H1 (cell line): ENCODE data around the gene SLAIN2.

Experiments
- CTCF ChIP-seq, 3 experiments: IDR thresholded peaks; 1 replicate in 2 of 3; 2 replicates in 1 of 3; pipeline versions ENCODE4 v1.5.1 to v1.6.1; 2011; ENCODE audit warnings: low read length in 3 of 3, mild to moderate bottlenecking in 3 of 3, inconsistent platforms in 2 of 3, low read depth in 1 of 3, moderate library complexity in 1 of 3; ENCODE audit not compliant: insufficient read depth in 1 of 3; ENCODE audit errors: control extremely low read depth in 1 of 3
- EP300 ChIP-seq, 2 experiments: IDR thresholded peaks; 1 replicate in 1 of 2; 2 replicates in 1 of 2; pipeline ENCODE4 v1.6.1; 2011 to 2012; ENCODE audit warnings: low read depth in 2 of 2, low read length in 2 of 2, mild to moderate bottlenecking in 2 of 2, borderline replicate concordance in 1 of 2, inconsistent platforms in 1 of 2, moderate library complexity in 1 of 2
- EZH2 ChIP-seq: fragments of 200-600 bp; sonication (generic); IDR thresholded peaks from 2 replicates; pipeline ENCODE4 v1.7.1; 2012; ENCODE audit warnings: low read depth, mild to moderate bottlenecking, moderate library complexity, low read length, inconsistent platforms; ENCODE audit not compliant: severe bottlenecking
- HDAC6 ChIP-seq: IDR thresholded peaks from one replicate; pipeline ENCODE4 v1.7.1; 2012; ENCODE audit warnings: low read depth, mild to moderate bottlenecking, inconsistent platforms, low read length, moderate library complexity
- JUND ChIP-seq: IDR thresholded peaks from 2 replicates; pipeline ENCODE4 v1.6.1; 2011; ENCODE audit warnings: mild to moderate bottlenecking, improper control_type of control experiment, low read length
- NRF1 ChIP-seq: IDR thresholded peaks from 2 replicates; pipeline ENCODE4 v1.6.1; 2011; ENCODE audit warnings: mild to moderate bottlenecking, low read depth, low read length, improper control_type of control experiment
- PHF8 ChIP-seq: fragments of 200-600 bp; sonication (generic); conservative IDR thresholded peaks from 2 replicates; pipeline ENCODE4 v1.7.1; 2012; ENCODE audit warnings: low read depth, mild to moderate bottlenecking, inconsistent platforms, low read length, moderate library complexity
- RAD21 ChIP-seq, 2 experiments: IDR thresholded peaks in 1 of 2; conservative IDR thresholded peaks in 1 of 2; 2 replicates each; pipeline ENCODE4 v1.6.1; 2011; ENCODE audit warnings: low read depth in 2 of 2, low read length in 2 of 2, improper control_type of control experiment in 1 of 2, inconsistent platforms in 1 of 2, mild to moderate bottlenecking in 1 of 2, moderate library complexity in 1 of 2
- YY1 ChIP-seq: IDR thresholded peaks from 2 replicates; pipeline ENCODE4 v1.6.1; 2011; ENCODE audit warnings: low read depth, mild to moderate bottlenecking, low read length

GRCh38 chr4:48340965-48341775 lies at the start of gene SLAIN2:
- peak; percentile 20 for TF ChIP-seq PHF8
- no peak for TF ChIP-seq EP300 (IDR thresholded peaks at IDR 0.05; ENCODE audit: borderline replicate concordance in 1 of 2, low read depth in 2 of 2, low read length in 2 of 2)
- TF ChIP-seq YY1, result peak; percentile 91
- TF ChIP-seq JUND, result no peak
- peak; percentile 22 to 29 (median 25); a peak in 3 of 4 replicates for TF ChIP-seq CTCF (IDR thresholded peaks at IDR 0.05; ENCODE audit: control extremely low read depth in 1 of 3, insufficient read depth in 1 of 3, low read depth in 1 of 3, low read length in 3 of 3)
- TF ChIP-seq NRF1, result peak; percentile 16; the same call in 1 of the 2 replicates
- TF ChIP-seq EZH2, result no peak
- no peak for TF ChIP-seq HDAC6
- peak in 1 of 2 experiments; percentile 19; a peak in 2 of 4 replicates for TF ChIP-seq RAD21 (IDR thresholded peaks at IDR 0.05 in 1 of 2, conservative IDR thresholded peaks at IDR 0.05 in 1 of 2; ENCODE audit: low read depth in 2 of 2, low read length in 2 of 2)
